ENCODE data around the gene TANGO2.

The TANGO2 gene

DNA sequence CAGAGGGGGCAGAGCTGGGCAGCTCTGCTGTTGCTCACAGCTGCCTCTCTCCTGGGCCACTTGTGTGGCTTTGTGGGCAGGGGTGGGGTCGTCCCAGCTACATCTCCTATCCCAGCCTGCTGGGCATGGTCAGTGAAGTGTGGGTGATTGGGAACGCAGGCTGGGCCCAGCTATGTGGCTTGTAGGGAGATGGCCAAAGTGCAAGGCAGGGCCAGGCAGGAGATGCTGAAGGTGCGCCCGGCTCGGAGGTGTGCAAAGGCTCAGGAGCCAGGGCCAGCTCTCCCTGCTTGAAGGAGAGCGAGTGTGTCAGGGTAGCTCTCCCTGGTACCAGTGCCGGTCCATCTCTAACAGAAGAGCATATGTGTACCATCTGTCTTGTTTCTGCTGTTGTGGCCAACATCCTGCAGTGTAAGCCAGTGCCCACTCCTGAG is 86.6 kb downstream of the TANGO2 start:
- no peak for DNase-seq (ENCODE audit: low read depth)
- TF ChIP-seq, protein P1, sequence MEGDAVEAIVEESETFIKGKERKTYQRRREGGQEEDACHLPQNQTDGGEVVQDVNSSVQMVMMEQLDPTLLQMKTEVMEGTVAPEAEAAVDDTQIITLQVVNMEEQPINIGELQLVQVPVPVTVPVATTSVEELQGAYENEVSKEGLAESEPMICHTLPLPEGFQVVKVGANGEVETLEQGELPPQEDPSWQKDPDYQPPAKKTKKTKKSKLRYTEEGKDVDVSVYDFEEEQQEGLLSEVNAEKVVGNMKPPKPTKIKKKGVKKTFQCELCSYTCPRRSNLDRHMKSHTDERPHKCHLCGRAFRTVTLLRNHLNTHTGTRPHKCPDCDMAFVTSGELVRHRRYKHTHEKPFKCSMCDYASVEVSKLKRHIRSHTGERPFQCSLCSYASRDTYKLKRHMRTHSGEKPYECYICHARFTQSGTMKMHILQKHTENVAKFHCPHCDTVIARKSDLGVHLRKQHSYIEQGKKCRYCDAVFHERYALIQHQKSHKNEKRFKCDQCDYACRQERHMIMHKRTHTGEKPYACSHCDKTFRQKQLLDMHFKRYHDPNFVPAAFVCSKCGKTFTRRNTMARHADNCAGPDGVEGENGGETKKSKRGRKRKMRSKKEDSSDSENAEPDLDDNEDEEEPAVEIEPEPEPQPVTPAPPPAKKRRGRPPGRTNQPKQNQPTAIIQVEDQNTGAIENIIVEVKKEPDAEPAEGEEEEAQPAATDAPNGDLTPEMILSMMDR (IDR thresholded peaks at IDR 0.05; ENCODE audit: low read depth, low read length, missing control alignments), result no peak
- no peak overlapping the region for H3K4me3 ChIP-seq (ENCODE audit: low read depth, low read length)

DNA sequence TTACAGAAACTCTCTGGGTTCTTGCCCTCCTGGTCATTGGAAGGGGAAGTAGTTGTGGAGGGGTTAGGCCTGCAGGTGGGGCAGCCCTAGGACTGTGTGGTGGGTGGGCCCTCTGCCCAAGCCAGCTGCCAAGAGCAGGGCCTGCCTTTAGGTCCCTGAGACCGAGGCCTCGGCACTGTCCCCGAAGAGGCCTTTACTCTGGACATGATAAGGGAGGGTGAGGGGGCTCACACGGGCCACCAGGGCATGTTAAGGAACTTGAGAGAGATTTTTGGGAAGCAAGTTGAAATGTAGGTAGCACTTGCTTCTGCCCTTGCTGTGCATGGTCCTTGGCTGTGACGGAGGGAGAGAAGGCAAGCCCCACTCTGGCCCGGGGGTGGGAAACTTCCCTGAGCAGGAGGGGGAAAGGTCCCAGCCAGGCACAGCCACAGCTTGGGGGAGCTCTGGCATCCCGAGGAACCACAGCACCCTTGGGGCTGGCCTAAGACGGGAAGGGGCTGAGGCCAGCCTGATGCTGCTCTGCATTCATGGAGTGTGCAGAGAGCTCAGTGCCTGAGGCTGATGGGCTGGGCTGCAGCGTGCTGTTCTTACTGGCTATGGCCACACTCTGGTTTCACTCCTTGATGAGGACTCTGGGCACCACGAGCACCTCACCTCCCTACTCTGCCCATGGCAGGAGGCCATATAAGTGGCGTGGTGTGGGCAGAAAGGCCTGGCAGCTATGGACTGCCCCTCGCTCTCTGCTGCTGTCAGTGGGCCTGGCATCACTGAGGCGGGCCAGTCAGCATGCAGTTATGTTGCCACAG is 87.2 kb downstream of the TANGO2 start:
- no peak overlapping the region for H3K4me3 ChIP-seq (ENCODE audit: low read depth, low read length)
- TF ChIP-seq, protein P1 (IDR thresholded peaks at IDR 0.05; ENCODE audit: low read depth, low read length, missing control alignments), result no peak
- DNase-seq (ENCODE audit: low read depth), result no peak

DNA sequence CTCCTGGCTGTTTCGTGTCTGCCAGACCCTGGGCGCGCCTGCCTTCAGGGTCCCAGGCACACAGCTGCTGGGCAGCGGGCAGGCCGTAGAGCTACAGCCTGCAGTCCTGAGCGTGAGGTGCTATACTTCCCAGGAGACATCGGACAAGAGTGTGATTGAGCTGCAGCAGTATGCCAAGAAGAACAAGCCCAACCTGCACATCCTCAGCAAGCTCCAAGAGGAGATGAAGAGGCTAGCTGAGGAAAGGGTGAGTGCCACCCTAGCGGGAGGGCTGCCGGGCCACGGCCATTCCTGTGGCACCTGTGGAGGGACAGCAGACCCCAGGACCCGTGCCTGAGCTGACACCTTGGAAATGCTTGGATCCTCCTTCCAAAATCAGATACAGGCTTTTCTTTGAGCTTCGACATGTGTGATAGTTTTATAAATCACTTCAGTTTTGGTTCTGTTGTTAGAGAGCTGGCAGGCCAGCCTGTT is 87.9 kb downstream of the TANGO2 start:
- TF ChIP-seq, protein P1 (IDR thresholded peaks at IDR 0.05; ENCODE audit: low read depth, low read length, missing control alignments), result no peak
- DNase-seq (ENCODE audit: low read depth), result no peak
- H3K4me3 ChIP-seq (ENCODE audit: low read depth, low read length), result no peak overlapping the region

DNA sequence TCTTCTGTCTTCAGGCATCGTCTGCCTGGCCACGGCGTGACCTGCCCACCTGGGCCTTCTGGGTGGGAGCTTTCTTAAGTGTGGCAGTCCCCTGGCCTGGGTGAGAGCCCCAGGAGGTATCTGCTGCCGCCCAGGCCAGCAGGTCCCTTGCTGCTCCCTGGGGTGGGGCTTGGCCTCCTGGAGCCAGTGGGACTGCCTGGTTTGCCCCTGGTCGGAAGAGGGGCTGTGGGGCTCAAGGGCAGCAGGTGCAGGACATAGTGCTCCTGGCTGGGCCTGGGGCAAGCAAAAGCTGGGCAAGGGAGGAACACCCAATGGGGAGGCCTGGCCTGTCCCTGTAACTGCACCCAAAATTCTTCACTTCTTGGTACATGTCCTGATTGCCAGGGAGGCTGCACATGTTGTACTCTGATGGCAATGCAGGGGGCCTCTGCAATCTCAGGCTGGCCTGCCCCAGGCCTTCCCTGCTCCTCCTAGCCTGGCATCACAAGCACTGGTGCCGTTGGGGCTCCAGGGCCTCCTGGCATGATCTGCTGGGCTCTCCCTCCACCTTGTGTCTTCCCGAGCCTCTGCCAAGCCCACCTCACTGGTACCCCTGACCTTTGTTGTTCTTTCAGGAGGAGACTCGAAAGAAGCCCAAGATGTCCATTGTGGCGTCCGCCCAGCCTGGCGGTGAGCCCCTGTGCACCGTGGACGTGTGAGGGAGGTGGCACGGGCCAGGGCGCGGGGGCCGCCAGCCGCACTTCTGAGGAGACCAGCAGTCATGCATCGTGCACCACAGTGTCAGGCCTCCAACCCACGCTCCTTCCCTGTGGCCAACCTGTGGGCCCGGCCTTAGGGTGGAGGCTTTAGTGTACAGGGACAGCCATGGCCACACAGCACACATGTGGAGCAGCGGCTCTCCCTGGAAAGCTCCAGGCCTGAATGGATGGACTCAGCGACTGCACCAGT is 88.8 kb downstream of the TANGO2 start:
- H3K4me3 ChIP-seq (ENCODE audit: low read depth, low read length), result no peak overlapping the region
- TF ChIP-seq, protein P1 (IDR thresholded peaks at IDR 0.05; ENCODE audit: low read depth, low read length, missing control alignments), result no peak
- DNase-seq (ENCODE audit: low read depth), result no peak

DNA sequence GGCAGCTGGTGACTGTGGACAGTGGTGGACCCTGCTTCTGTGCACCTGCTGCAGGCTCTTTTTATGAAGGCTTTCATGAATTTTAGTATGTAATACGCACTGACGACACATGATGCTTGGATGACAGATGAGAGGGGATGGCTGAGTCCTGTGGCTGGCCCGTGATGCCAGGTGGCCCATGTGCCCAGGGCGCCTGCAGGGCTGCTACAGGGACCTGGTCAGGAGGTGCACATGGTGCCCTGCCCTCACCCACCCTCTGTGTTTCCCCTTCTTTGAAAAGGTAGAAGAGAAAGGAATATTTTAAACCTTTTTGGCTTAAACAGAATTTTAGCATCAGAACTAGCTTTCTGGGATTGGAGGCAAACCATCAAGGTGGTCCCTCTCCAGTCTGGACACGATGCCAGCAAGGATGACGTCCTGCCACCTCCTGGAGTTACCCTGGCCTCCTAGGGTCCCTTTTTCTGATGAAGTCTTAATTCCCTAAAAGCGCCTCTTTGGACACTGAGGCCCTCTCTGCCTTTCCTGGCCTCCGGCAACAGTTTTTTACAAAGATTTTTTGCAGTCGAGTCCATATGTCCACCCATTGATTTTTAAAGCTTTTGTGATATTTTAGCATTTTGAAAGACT is 89.6 kb downstream of the TANGO2 start:
- H3K4me3 ChIP-seq (ENCODE audit: low read depth, low read length), result no peak overlapping the region
- no peak for DNase-seq (ENCODE audit: low read depth)
- TF ChIP-seq, protein P1 (IDR thresholded peaks at IDR 0.05; ENCODE audit: low read depth, low read length, missing control alignments), result no peak

DNA sequence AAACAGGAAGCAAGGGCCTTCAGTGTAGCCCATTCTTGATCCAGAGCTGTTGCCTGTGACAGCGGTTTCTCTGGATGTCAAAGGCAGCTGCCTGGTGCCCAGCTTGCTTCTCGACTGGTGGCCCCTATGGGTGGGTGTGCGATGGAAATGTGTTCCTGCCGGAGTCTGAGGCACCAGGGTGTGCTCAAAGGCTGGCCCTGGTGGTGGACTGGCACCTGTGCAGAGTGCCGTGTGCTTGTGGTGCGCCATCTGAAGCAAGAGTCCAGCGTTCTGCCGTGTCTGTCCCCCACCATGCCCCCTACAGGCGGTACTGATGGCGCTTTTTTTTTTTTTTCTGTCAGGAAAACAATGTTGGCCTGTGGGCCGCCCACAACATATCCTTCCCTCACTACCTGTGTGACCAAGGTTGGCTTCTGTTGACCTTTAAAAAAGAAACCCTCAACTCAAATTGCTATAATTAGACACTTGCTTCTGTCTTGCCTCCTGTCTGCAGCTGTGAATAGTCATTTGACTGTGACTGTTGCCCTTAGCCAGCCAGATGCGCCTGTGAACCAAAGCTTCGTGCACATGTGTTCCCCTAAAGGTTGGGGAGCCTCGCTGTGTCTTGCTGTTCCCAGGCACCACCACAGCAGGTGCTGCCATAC is 90.3 kb downstream of the TANGO2 start:
- TF ChIP-seq, protein P1 (IDR thresholded peaks at IDR 0.05; ENCODE audit: low read depth, low read length, missing control alignments), result peak; percentile 58
- no peak overlapping the region for H3K4me3 ChIP-seq (ENCODE audit: low read depth, low read length)
- no peak for DNase-seq (ENCODE audit: low read depth)
